ENCODE results near the gene PPP3R1. TPM values are rescaled to one million over a fixed set of nuclear protein-coding genes. Genes with fewer than 3 reads are reported as not detected.

Gene PPP3R1
- total RNA-seq, 2 experiments from 2014 or later: 15.1 to 90.3 TPM

- ChIA-PET POLR2A (interaction anchor here (0.7 to 1.3 kb wide), 7 partner anchors 10 to 82 kb away, joined by 3 to 11 read pairs (median 4); no protein-coding TSS in a partner anchor), CTCF (ENCODE audit: unreplicated experiment) (no interaction called here)
- no peak overlapping the region for H3K27ac ChIP-seq (ENCODE audit: low read depth, low read length, poor library complexity, severe bottlenecking)
- no TSS peak for BruUV-seq (replicated peaks)
- peaks cover 57% of the 10 kb centered on the region for H4K20me1 ChIP-seq (ENCODE audit: insufficient read depth, low read length)
- H3K4me3 ChIP-seq (ENCODE audit: low read depth, low read length, poor library complexity, severe bottlenecking): no peak overlapping the region
- no peak for DNase-seq (ENCODE audit: low spot score)
- TF ChIP-seq EZH2phosphoT487 (IDR thresholded peaks at IDR 0.05; ENCODE audit: borderline replicate concordance, low read depth, low read length) (no peak), CTCF (conservative IDR thresholded peaks at IDR 0.05; ENCODE audit: low read length) (no peak)
- no peak overlapping the region for H2AFZ ChIP-seq (ENCODE audit: low read length)
- H3K36me3 ChIP-seq (ENCODE audit: insufficient read depth, low read length): peaks cover 77% of the 10 kb centered on the region
- H3K79me2 ChIP-seq (ENCODE audit: insufficient read depth, low read depth, low read length): peaks cover 100% of the 10 kb centered on the region
- peaks cover 55% of the 10 kb centered on the region for H3K4me1 ChIP-seq (ENCODE audit: insufficient read depth, low read length, poor library complexity, severe bottlenecking)
- H3K9me2 ChIP-seq (ENCODE audit: insufficient read depth, low read length): no peaks in the 10 kb centered on the region
- intact Hi-C loops (cut with micrococcal nuclease; ENCODE audit: unreplicated experiment): no loop called here
- peaks cover 4% of the 10 kb centered on the region; the same call in 1 of the 2 replicates for H3K9me3 ChIP-seq (ENCODE audit: low read length)
- H3K4me2 ChIP-seq (ENCODE audit: low read length): no peak overlapping the region
Observed at GRCh38 chr2:68216454-68217310, 35.6 kb downstream of the PPP3R1 start.

GRCh38 chr2:68214381-68214780, 38.0 kb downstream of the PPP3R1 start:
- intact Hi-C loops (cut with micrococcal nuclease; ENCODE audit: unreplicated experiment): no loop called here
- ChIA-PET POLR2A (interaction anchor here (0.6 to 1.3 kb wide), 6 partner anchors 11 to 87 kb away, joined by 3 to 4 read pairs (median 3); partner anchors contain the start of gene PPP3R1), CTCF (ENCODE audit: unreplicated experiment) (no interaction called here)
- Histone ChIP-seq H3K4me2 (ENCODE audit: low read length) (peak overlapping the region; percentile 41), H3K36me3 (ENCODE audit: insufficient read depth, low read length) (peaks cover 75% of the 10 kb centered on the region), H3K27ac (ENCODE audit: low read depth, low read length, poor library complexity, severe bottlenecking) (peak overlapping the region; percentile 23), H3K9me3 (ENCODE audit: low read length) (no peaks in the 10 kb centered on the region), H3K9me2 (ENCODE audit: insufficient read depth, low read length) (no peaks in the 10 kb centered on the region), H3K4me3 (ENCODE audit: low read depth, low read length, poor library complexity, severe bottlenecking) (no peak overlapping the region), H2AFZ (ENCODE audit: low read length) (no peak overlapping the region), H3K79me2 (ENCODE audit: insufficient read depth, low read depth, low read length) (peaks cover 98% of the 10 kb centered on the region), H3K4me1 (ENCODE audit: insufficient read depth, low read length, poor library complexity, severe bottlenecking) (peaks cover 46% of the 10 kb centered on the region), H4K20me1 (ENCODE audit: insufficient read depth, low read length) (peaks cover 47% of the 10 kb centered on the region)
- no peak for TF ChIP-seq EZH2phosphoT487 (IDR thresholded peaks at IDR 0.05; ENCODE audit: borderline replicate concordance, low read depth, low read length)
- no peak for TF ChIP-seq CTCF (conservative IDR thresholded peaks at IDR 0.05; ENCODE audit: low read length)
- DNase-seq (ENCODE audit: low spot score): no peak
- no TSS peak for BruUV-seq (replicated peaks)

- Histone ChIP-seq H4K20me1 (ENCODE audit: insufficient read depth, low read length) (no peaks in the 10 kb centered on the region; the same call in 1 of the 2 replicates), H3K9me3 (ENCODE audit: low read length) (no peaks in the 10 kb centered on the region), H2AFZ (ENCODE audit: low read length) (no peak overlapping the region), H3K4me2 (ENCODE audit: low read length) (peak overlapping the region; percentile 40), H3K27ac (ENCODE audit: low read depth, low read length, poor library complexity, severe bottlenecking) (peak overlapping the region; percentile 52), H3K4me1 (ENCODE audit: insufficient read depth, low read length, poor library complexity, severe bottlenecking) (peaks cover 67% of the 10 kb centered on the region), H3K36me3 (ENCODE audit: insufficient read depth, low read length) (peaks cover 43% of the 10 kb centered on the region), H3K9me2 (ENCODE audit: insufficient read depth, low read length) (no peaks in the 10 kb centered on the region), H3K79me2 (ENCODE audit: insufficient read depth, low read depth, low read length) (peaks cover 98% of the 10 kb centered on the region), H3K4me3 (ENCODE audit: low read depth, low read length, poor library complexity, severe bottlenecking) (no peak overlapping the region)
- ChIA-PET POLR2A (interaction anchor here (0.7 to 2.2 kb wide), 11 partner anchors 9 to 529 kb away, joined by 3 to 11 read pairs (median 4); no protein-coding TSS in a partner anchor), CTCF (ENCODE audit: unreplicated experiment) (no interaction called here)
- BruUV-seq (replicated peaks): no TSS peak
- DNase-seq (ENCODE audit: low spot score): no peak
- intact Hi-C loops (cut with micrococcal nuclease; ENCODE audit: unreplicated experiment): no loop called here
- TF ChIP-seq EZH2phosphoT487 (IDR thresholded peaks at IDR 0.05; ENCODE audit: borderline replicate concordance, low read depth, low read length) (no peak), CTCF (conservative IDR thresholded peaks at IDR 0.05; ENCODE audit: low read length) (no peak)
Observed at GRCh38 chr2:68206793-68207192, 45.5 kb downstream of the PPP3R1 start.
